GM12864 (cell line): ENCODE data around the gene FSD2.

Source experiments
- DNase-seq: peaks from one replicate; pipeline ENCODE4 v3.0.0-alpha.2; 2011; ENCODE audit warnings: low read depth
- H3K4me3 ChIP-seq: 2 replicates; pipeline ENCODE4 v1.5.1; 2011; ENCODE audit warnings: mild to moderate bottlenecking, low read depth, low read length, control low read depth
- TF ChIP-seq, protein P1 (sequence below): IDR thresholded peaks from 2 replicates; pipeline ENCODE4 v1.5.1; 2011; ENCODE audit warnings: low read depth, mild to moderate bottlenecking, moderate library complexity, low read length, control low read depth, inconsistent platforms; ENCODE audit errors: missing control alignments

Gene FSD2

DNA sequence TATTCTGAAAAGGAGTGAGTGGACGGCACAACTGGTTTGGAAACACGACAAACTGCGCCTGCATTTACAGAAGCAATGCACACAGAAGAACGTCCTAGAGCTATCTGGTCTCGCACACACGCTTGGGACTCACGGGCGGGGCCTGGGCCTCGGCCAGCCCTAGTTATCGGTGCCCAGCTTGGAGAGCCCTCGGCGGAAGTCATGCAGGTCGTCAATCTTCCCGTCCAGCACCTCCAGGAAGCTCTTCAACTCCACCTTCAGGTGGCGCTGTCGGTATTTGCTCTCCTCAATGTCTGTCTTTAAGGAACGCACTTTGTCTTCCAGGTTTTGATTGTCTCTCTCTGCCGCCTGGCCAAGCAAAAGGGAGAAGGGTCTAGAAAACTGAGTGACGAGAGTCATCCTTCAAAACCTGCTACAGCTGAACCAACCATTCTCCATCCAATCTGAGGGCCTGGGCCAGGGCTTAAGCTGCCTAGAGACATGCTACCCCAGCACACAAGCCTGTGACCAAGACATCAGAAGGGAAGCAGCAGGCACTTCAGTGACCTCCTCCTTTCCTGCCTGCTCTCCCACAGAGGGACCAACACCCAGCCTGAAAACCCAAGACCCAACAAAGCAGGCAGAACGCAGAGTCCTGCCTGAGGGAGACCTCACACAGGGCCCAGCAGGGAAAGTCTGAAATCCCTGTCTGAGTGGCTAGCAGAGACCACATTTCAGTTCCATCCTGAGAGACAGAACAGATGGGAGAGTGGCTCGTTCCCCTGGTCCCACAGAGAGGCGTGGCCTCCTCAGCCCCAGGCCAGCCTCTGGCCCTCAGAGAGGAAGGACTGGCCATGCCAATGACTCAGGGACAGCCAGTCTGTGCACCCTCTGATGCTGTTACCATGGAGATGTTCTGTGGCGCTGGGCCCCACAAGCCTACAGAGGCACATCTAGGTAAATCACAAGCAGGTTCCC, 44.0 kb upstream of the FSD2 start:
- no peak overlapping the region for H3K4me3 ChIP-seq
- peak; percentile 49 for DNase-seq
- TF ChIP-seq, protein P1, sequence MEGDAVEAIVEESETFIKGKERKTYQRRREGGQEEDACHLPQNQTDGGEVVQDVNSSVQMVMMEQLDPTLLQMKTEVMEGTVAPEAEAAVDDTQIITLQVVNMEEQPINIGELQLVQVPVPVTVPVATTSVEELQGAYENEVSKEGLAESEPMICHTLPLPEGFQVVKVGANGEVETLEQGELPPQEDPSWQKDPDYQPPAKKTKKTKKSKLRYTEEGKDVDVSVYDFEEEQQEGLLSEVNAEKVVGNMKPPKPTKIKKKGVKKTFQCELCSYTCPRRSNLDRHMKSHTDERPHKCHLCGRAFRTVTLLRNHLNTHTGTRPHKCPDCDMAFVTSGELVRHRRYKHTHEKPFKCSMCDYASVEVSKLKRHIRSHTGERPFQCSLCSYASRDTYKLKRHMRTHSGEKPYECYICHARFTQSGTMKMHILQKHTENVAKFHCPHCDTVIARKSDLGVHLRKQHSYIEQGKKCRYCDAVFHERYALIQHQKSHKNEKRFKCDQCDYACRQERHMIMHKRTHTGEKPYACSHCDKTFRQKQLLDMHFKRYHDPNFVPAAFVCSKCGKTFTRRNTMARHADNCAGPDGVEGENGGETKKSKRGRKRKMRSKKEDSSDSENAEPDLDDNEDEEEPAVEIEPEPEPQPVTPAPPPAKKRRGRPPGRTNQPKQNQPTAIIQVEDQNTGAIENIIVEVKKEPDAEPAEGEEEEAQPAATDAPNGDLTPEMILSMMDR: peak; percentile 77

DNA sequence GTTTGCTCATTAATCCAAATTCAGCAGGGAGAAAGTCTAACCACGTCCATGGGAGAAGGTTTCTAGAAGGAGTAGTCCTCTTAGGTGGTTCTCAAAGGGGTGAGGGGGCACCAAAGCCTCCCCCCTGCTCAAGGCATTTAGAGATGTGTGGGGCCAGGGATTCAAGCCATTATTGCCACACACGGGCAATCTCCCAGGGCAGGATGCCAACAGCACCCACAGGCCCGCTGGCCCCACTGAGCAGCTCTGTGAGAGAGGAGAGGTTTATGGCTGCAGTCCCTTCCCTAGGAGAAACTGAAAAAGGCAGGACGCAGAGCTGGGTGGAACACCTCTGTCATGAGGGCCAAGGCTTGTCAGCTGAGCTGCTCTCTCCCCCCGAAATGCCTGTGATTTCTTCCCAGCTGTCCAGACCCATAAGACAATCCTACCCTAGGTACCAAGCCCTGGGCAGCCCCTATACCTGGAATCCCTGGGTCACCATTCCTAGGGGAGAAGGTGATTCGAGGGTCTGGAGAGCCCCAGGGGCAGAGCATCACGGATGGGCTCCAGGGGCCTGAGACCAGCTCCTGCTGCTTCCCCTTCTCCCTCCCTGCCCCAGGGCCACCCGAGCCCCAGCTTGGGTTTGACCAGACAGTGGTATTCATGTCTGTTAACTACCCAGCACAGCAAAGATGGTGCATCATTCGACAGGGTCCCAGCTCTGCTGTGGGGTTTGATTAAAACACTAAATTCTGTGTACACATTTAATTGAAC, 42.5 kb upstream of the FSD2 start:
- H3K4me3 ChIP-seq: no peak overlapping the region
- TF ChIP-seq, protein P1: no peak
- no peak for DNase-seq

DNA sequence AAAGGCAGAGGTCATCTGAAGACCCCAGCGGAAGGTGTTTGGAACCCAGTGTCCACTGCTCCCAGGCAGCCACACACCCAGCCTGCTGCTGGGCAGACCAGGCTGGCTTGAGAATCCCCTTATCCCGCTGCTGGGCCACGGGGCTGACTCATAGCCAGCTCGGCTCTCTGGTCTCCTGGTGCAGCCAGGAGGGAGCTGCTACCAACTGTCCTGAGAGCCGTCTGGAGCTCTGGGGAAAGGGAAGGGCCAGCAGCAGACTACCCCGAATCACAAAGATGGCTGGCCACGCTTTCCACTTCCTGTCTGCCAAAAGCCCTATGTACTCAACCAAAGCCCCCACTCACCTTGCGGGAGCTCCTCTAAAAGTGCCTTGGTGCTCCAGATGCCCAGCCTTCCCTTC, 41.8 kb upstream of the FSD2 start:
- no peak for DNase-seq
- TF ChIP-seq, protein P1: no peak
- H3K4me3 ChIP-seq: no peak overlapping the region

DNA sequence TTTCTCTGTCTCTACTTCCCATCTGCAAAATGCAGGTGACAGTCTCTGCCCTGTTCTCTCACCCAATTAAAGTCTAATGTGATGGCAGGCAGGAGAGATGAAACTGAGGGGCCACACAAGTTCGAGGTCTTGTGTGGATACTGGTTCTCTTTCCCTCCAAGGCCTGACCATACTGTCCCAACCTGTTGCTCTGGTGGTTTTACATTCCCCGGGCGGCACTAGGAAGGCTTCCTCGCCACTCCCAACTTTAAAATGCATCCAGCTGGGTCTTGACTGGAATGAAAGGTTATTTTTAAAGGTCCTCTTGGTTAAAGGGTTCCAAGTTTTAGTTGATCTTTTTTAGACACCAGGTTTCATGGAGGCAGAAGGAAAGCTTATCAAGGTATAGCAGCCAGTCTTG, 40.8 kb upstream of the FSD2 start:
- no peak for DNase-seq
- no peak overlapping the region for H3K4me3 ChIP-seq
- TF ChIP-seq, protein P1: no peak

DNA sequence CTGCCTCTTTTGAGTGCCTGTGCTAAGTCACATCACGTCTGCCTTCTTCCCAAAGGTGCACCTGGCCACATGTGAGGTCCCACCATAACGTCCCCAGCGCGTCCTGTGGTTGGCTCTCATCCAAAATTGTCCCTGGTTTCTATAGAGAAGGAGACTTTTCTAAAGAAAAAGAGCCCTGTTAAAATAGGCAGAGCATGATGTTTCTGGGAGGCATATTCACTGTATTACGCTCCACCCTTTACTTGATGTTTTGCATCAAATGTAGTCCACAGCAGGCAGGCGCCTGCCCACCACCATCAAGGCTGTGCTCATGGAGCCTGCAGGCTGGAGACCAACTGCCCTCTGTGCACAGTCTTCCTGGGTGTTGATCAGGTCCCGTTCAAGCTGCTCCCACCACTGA, 39.8 kb upstream of the FSD2 start:
- DNase-seq: no peak
- H3K4me3 ChIP-seq: no peak overlapping the region
- TF ChIP-seq, protein P1: no peak

DNA sequence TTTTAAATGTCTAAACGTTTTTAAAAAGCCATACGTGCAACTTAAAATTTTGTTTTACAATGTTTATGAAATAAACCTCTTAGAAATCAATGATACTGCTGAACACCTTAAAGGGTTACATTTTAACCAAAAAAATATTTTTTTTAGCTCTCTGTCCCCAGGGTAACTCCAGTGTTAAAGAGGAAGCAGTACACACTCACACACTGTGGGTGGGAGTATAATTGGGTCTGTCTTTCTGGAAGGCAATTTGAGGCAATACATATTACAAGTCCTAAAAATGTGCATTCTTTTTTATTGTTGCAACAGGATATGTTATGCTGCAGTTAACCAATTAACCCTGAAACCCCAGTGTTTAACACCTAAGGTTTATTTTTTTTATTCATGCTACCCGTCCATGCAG, 37.7 kb upstream of the FSD2 start:
- TF ChIP-seq, protein P1: no peak
- DNase-seq: no peak
- H3K4me3 ChIP-seq: no peak overlapping the region
